OCI-LY7 (cell line): ENCODE data around the gene NOL4L. TPM values are rescaled to one million over a fixed set of nuclear protein-coding genes. Genes with fewer than 3 reads are reported as not detected.

Experiments
- BruUV-seq: library from RNA; stranded (reverse); fragments of 400-500 nt; replicated peaks from 2 replicates; lab custom pipeline; 2021; lab: Mats Ljungman, UMichigan
- CTCF ChIA-PET: fragments of 300-600 bp; sonication (Branson Sonifier 250); formaldehyde crosslinking; loops from one replicate; lab custom pipeline; 2022; ENCODE audit warnings: antibody characterized with exemption; ENCODE audit not compliant: unreplicated experiment; lab: Charles Lee
- POLR2A ChIA-PET: fragments of 300-600 bp; sonication (Branson Sonifier 250); formaldehyde crosslinking; loops from one replicate; lab custom pipeline; 2022; ENCODE audit warnings: antibody characterized with exemption; lab: Charles Lee
- DNase-seq: peaks from one replicate; pipeline ENCODE4 v3.0.0-alpha.2; 2015; ENCODE audit warnings: low spot score
- H2AFZ ChIP-seq: fragments of 200-600 bp; sonication (generic), shearing (Covaris generic); 2 replicates; pipeline ENCODE4 v1.6.1; 2014; ENCODE audit warnings: mild to moderate bottlenecking, antibody characterized with exemption, low read length, moderate library complexity
- H3K27ac ChIP-seq: fragments of 200-600 bp; sonication (generic); 2 replicates; pipeline ENCODE4 v1.5.1; 2014; ENCODE audit warnings: mixed run types, low read depth, mild to moderate bottlenecking, moderate library complexity, low read length, inconsistent platforms; ENCODE audit not compliant: poor library complexity, severe bottlenecking
- H3K36me3 ChIP-seq: fragments of 200-600 bp; sonication (generic); 2 replicates; pipeline ENCODE4 v1.6.1; 2014; ENCODE audit warnings: mild to moderate bottlenecking, antibody characterized with exemption, low read length, moderate library complexity, mixed read lengths; ENCODE audit not compliant: insufficient read depth
- H3K4me1 ChIP-seq: fragments of 200-600 bp; sonication (generic); 2 replicates; pipeline ENCODE4 v1.5.1; 2014; ENCODE audit warnings: mild to moderate bottlenecking, low read length; ENCODE audit not compliant: insufficient read depth, poor library complexity, severe bottlenecking
- H3K4me2 ChIP-seq: fragments of 200-600 bp; sonication (generic); 2 replicates; pipeline ENCODE4 v1.6.1; 2014; ENCODE audit warnings: mild to moderate bottlenecking, low read length
- H3K4me3 ChIP-seq: fragments of 200-600 bp; sonication (generic); 2 replicates; pipeline ENCODE4 v1.5.1; 2014; ENCODE audit warnings: mild to moderate bottlenecking, low read depth, low read length; ENCODE audit not compliant: poor library complexity, severe bottlenecking
- H3K79me2 ChIP-seq: fragments of 200-600 bp; sonication (generic); 2 replicates; pipeline ENCODE4 v1.6.1; 2016; ENCODE audit warnings: low read depth, mild to moderate bottlenecking, low read length, moderate library complexity, mixed read lengths; ENCODE audit not compliant: insufficient read depth
- H3K9me2 ChIP-seq: fragments of 200-600 bp; sonication (generic); 2 replicates; pipeline ENCODE4 v1.6.1; 2016; ENCODE audit warnings: mild to moderate bottlenecking, low read length, mixed read lengths; ENCODE audit not compliant: insufficient read depth
- H3K9me3 ChIP-seq: fragments of 200-600 bp; sonication (generic); 2 replicates; pipeline ENCODE4 v1.6.1; 2014; ENCODE audit warnings: mild to moderate bottlenecking, mixed run types, low read length, mixed read lengths
- H4K20me1 ChIP-seq: fragments of 200-600 bp; sonication (generic); 2 replicates; pipeline ENCODE4 v1.6.1; 2014; ENCODE audit warnings: mild to moderate bottlenecking, antibody characterized with exemption, low read length, moderate library complexity, mixed read lengths; ENCODE audit not compliant: insufficient read depth
- EZH2phosphoT487 ChIP-seq: fragments of 200-600 bp; sonication (generic); IDR thresholded peaks from 2 replicates; pipeline ENCODE4 v1.6.1; 2018; ENCODE audit warnings: low read depth, borderline replicate concordance, mild to moderate bottlenecking, mixed run types, antibody characterized with exemption, low read length, moderate library complexity, mixed read lengths
- intact Hi-C: fragments of 100-400 bp; cut with micrococcal nuclease; formaldehyde crosslinking; loops from one replicate; pipeline ENCODE4 v1.10.0; 2022; ENCODE audit not compliant: unreplicated experiment
- total RNA-seq, 2 experiments: library from RNA; depleted of rRNA in 1 of 2; stranded (reverse); fragments of >200 nt in 1 of 2; shearing (Covaris generic) in 1 of 2; gene quantifications; 2 replicates each; pipeline ENCODE4 v1.2.3, GENCODE V29; 2014 to 2022
- TF ChIP-seq, protein P1 (sequence below): fragments of 200-600 bp; sonication (generic); conservative IDR thresholded peaks from 2 replicates; pipeline ENCODE4 v1.5.1; 2014; ENCODE audit warnings: mild to moderate bottlenecking, antibody characterized with exemption, low read length, moderate library complexity, mixed read lengths

NOL4L gene
- total RNA-seq, 2 experiments from 2014 or later = 3.9 to 4.2 TPM

DNA sequence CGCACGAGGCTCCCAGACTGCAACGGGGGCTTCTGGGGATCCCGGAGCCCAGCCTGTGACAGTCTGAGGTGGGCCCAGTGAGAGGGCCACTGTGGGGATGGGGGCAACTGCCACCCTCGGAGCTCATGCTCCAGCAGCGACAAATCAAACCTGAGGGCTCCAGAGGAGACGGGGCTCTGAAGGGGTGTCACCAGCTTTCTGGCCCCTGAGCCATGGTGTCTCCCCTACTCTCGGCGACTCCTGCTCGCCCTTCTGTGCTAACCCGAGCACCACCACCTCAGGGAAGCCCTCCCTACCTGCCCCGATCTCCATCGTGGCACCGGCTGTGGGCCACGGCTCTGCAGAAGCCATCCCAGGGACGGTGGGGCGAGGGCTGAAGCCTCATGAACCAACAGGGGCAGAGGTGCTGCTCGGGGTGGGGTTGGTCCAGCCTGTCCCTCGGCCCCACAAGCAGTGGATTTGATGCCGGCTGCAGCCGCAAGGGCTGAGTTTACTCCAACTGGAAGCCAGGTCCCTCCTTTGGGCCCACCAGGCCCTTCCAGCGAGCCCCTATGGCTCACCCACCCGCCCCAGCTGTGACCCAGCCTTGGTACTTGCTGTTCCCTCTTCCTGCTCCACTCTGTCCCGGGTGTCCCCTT, 124.3 kb downstream of the NOL4L start:
- H3K9me2 ChIP-seq = no peaks in the 10 kb centered on the region
- no peaks in the 10 kb centered on the region for H3K79me2 ChIP-seq
- ChIA-PET POLR2A (no interaction called here), CTCF (interaction anchor here (0.5 kb wide), 1 partner anchor 45 kb away, joined by 3 read pairs; no protein-coding TSS in a partner anchor)
- intact Hi-C loops = no loop called here
- BruUV-seq = no TSS peak
- no peaks in the 10 kb centered on the region for H3K9me3 ChIP-seq
- H2AFZ ChIP-seq = no peak overlapping the region
- no peak overlapping the region for H3K27ac ChIP-seq
- H3K36me3 ChIP-seq = no peaks in the 10 kb centered on the region
- H4K20me1 ChIP-seq = no peaks in the 10 kb centered on the region
- H3K4me1 ChIP-seq = peaks cover 5% of the 10 kb centered on the region
- H3K4me3 ChIP-seq = no peak overlapping the region
- H3K4me2 ChIP-seq = no peak overlapping the region
- no peak for DNase-seq
- TF ChIP-seq, protein P1, sequence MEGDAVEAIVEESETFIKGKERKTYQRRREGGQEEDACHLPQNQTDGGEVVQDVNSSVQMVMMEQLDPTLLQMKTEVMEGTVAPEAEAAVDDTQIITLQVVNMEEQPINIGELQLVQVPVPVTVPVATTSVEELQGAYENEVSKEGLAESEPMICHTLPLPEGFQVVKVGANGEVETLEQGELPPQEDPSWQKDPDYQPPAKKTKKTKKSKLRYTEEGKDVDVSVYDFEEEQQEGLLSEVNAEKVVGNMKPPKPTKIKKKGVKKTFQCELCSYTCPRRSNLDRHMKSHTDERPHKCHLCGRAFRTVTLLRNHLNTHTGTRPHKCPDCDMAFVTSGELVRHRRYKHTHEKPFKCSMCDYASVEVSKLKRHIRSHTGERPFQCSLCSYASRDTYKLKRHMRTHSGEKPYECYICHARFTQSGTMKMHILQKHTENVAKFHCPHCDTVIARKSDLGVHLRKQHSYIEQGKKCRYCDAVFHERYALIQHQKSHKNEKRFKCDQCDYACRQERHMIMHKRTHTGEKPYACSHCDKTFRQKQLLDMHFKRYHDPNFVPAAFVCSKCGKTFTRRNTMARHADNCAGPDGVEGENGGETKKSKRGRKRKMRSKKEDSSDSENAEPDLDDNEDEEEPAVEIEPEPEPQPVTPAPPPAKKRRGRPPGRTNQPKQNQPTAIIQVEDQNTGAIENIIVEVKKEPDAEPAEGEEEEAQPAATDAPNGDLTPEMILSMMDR = no peak
- TF ChIP-seq EZH2phosphoT487 = no peak

DNA sequence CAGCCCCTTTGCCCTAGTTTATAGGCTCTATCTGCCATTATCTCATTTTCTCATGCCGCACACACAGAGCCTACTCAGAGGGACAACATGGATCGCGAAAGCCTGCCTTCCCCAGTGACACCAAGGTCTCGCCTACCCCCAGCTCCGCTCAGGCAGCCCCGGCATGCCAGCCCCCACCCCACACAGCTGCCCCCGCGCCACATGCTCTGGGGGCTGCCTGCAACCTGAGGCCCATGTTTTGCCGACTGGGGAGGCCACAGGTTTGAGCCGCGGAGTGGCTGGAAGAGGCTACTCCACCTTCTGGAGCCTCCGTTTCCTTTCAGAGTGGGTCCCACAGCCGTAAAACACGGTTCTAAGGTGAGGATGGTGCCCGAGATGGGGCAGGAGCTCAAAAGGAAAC, 124.9 kb downstream of the NOL4L start:
- CTCF ChIA-PET = no interaction called here
- no peaks in the 10 kb centered on the region for H4K20me1 ChIP-seq

DNA sequence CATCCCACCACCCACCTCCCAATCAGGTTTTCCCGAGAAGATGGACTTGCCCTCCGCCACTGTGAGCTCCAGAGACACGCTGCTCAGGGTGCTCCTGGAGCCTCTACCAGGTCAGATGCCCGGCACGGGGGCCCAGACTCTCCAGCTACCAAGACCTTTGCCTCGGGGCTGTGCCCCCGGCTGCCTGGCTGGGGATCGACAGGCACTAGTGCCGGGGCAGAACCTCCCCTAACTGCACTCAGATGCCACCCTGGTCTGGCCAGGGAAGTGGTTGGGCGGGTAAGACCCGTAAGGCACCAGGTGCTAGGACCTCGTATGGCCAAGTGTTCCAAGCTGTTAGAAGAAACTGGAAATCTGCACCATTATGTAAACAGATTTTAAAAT, 126.3 kb downstream of the NOL4L start:
- Histone ChIP-seq H3K9me2 (no peaks in the 10 kb centered on the region), H4K20me1 (no peaks in the 10 kb centered on the region), H3K4me2 (no peak overlapping the region), H3K9me3 (no peaks in the 10 kb centered on the region), H3K36me3 (no peaks in the 10 kb centered on the region), H2AFZ (no peak overlapping the region), H3K4me3 (no peak overlapping the region), H3K4me1 (peaks cover 5% of the 10 kb centered on the region), H3K79me2 (no peaks in the 10 kb centered on the region), H3K27ac (no peak overlapping the region)
- intact Hi-C loops = loop anchor here (10.0 kb wide), 1 partner anchor 634 kb away; no protein-coding TSS in a partner anchor
- ChIA-PET CTCF (no interaction called here), POLR2A (no interaction called here)
- no peak for TF ChIP-seq EZH2phosphoT487
- TF ChIP-seq, protein P1 = no peak
- DNase-seq = no peak
- BruUV-seq = no TSS peak

More for the DNA sequence above, 124.9 kb downstream of the NOL4L start:
- no peak overlapping the region for H2AFZ ChIP-seq
- no peaks in the 10 kb centered on the region for H3K9me2 ChIP-seq
- H3K9me3 ChIP-seq = no peaks in the 10 kb centered on the region
- TF ChIP-seq, protein P1 = no peak
- TF ChIP-seq EZH2phosphoT487 = no peak
- H3K4me1 ChIP-seq = peaks cover 5% of the 10 kb centered on the region
- H3K4me2 ChIP-seq = no peak overlapping the region
- H3K27ac ChIP-seq = no peak overlapping the region
- no peaks in the 10 kb centered on the region for H3K79me2 ChIP-seq
- no peak overlapping the region for H3K4me3 ChIP-seq
- no TSS peak for BruUV-seq
- H3K36me3 ChIP-seq = no peaks in the 10 kb centered on the region
- DNase-seq = no peak
- POLR2A ChIA-PET = no interaction called here
- intact Hi-C loops = no loop called here
